T-helper 2 cell treated with Interferon-gamma antibody and Interleukin-4, amounts not matched to agents 5 μg/mL and 100 μg/mL, for 36 hours (primary cell): ENCODE results near the gene RASL11B.

Source experiments
- DNase-seq: peaks from one replicate; pipeline ENCODE4 v3.0.0; 2021; ENCODE audit warnings: low spot score
- H3K27ac Mint-ChIP-seq: one replicate; pipeline ENCODE4 v1.8.0; 2021; ENCODE audit warnings: mild to moderate bottlenecking, mixed read lengths
- H3K27me3 Mint-ChIP-seq: one replicate; pipeline ENCODE4 v1.8.0; 2021; ENCODE audit warnings: low read depth, mixed read lengths
- H3K36me3 Mint-ChIP-seq: one replicate; pipeline ENCODE4 v1.8.0; 2021; ENCODE audit warnings: low read depth, mixed read lengths
- H3K4me1 Mint-ChIP-seq: one replicate; pipeline ENCODE4 v1.8.0; 2021; ENCODE audit warnings: low read depth, mixed read lengths
- H3K4me3 Mint-ChIP-seq: one replicate; pipeline ENCODE4 v1.8.0; 2022; ENCODE audit warnings: mild to moderate bottlenecking, moderate library complexity, mixed read lengths
- H3K9me3 Mint-ChIP-seq: one replicate; pipeline ENCODE4 v1.8.0; 2021; ENCODE audit warnings: mixed read lengths

The RASL11B gene

GRCh38 chr4:52873861-52874343 is 11.8 kb downstream of the RASL11B start:
- Mint-ChIP-seq H3K27ac (no peak overlapping the region), H3K4me3 (no peak overlapping the region), H3K36me3 (peaks cover 2% of the 10 kb centered on the region), H3K9me3 (no peaks in the 10 kb centered on the region), H3K27me3 (no peaks in the 10 kb centered on the region), H3K4me1 (peaks cover 5% of the 10 kb centered on the region)
- no peak for DNase-seq

- DNase-seq = no peak
- Mint-ChIP-seq H3K36me3 (peaks cover 2% of the 10 kb centered on the region), H3K4me1 (peaks cover 5% of the 10 kb centered on the region), H3K9me3 (no peaks in the 10 kb centered on the region), H3K27ac (no peak overlapping the region), H3K4me3 (no peak overlapping the region), H3K27me3 (no peaks in the 10 kb centered on the region)
Measured at GRCh38 chr4:52874948-52875347, 12.8 kb downstream of the RASL11B start.

- Mint-ChIP-seq H3K27ac (no peak overlapping the region), H3K4me1 (peaks cover 5% of the 10 kb centered on the region), H3K27me3 (no peaks in the 10 kb centered on the region), H3K4me3 (no peak overlapping the region), H3K36me3 (peaks cover 2% of the 10 kb centered on the region), H3K9me3 (no peaks in the 10 kb centered on the region)
- DNase-seq = no peak
Measured at GRCh38 chr4:52876069-52876468, 14.0 kb downstream of the RASL11B start.

GRCh38 chr4:52877036-52877435 is 14.9 kb downstream of the RASL11B start:
- Mint-ChIP-seq H3K27me3 (no peaks in the 10 kb centered on the region), H3K27ac (no peak overlapping the region), H3K9me3 (no peaks in the 10 kb centered on the region), H3K4me3 (no peak overlapping the region), H3K4me1 (peaks cover 5% of the 10 kb centered on the region), H3K36me3 (peaks cover 2% of the 10 kb centered on the region)
- DNase-seq = no peak

- H3K4me3 Mint-ChIP-seq = no peak overlapping the region
- peaks cover 2% of the 10 kb centered on the region for H3K36me3 Mint-ChIP-seq
- no peaks in the 10 kb centered on the region for H3K27me3 Mint-ChIP-seq
Measured at GRCh38 chr4:52877694-52878093, 15.6 kb downstream of the RASL11B start.

GRCh38 chr4:52879471-52879870 is 17.4 kb downstream of the RASL11B start:
- peaks cover 2% of the 10 kb centered on the region for H3K36me3 Mint-ChIP-seq
- no peaks in the 10 kb centered on the region for H3K9me3 Mint-ChIP-seq
- H3K4me1 Mint-ChIP-seq = peaks cover 5% of the 10 kb centered on the region
- no peak overlapping the region for H3K4me3 Mint-ChIP-seq
- DNase-seq = no peak
- H3K27ac Mint-ChIP-seq = no peak overlapping the region
- no peaks in the 10 kb centered on the region for H3K27me3 Mint-ChIP-seq

More at GRCh38 chr4:52877694-52878093, 15.6 kb downstream of the RASL11B start:
- no peak overlapping the region for H3K27ac Mint-ChIP-seq
- no peak for DNase-seq
- H3K9me3 Mint-ChIP-seq = no peaks in the 10 kb centered on the region
- H3K4me1 Mint-ChIP-seq = peaks cover 5% of the 10 kb centered on the region

- no peak for DNase-seq
- no peaks in the 10 kb centered on the region for H3K9me3 Mint-ChIP-seq
- peaks cover 7% of the 10 kb centered on the region for H3K36me3 Mint-ChIP-seq
- H3K4me1 Mint-ChIP-seq = peaks cover 2% of the 10 kb centered on the region
- no peak overlapping the region for H3K27ac Mint-ChIP-seq
- H3K27me3 Mint-ChIP-seq = no peaks in the 10 kb centered on the region
- no peak overlapping the region for H3K4me3 Mint-ChIP-seq
Measured at GRCh38 chr4:52880994-52881393, 18.9 kb downstream of the RASL11B start.

- Mint-ChIP-seq H3K27me3 (no peaks in the 10 kb centered on the region), H3K36me3 (peaks cover 9% of the 10 kb centered on the region), H3K4me3 (no peak overlapping the region), H3K4me1 (no peaks in the 10 kb centered on the region), H3K27ac (no peak overlapping the region), H3K9me3 (no peaks in the 10 kb centered on the region)
- DNase-seq = no peak
Measured at GRCh38 chr4:52883183-52883621, 21.1 kb downstream of the RASL11B start.

GRCh38 chr4:52883707-52884669 is 21.9 kb downstream of the RASL11B start:
- Mint-ChIP-seq H3K27ac (no peak overlapping the region), H3K4me1 (no peaks in the 10 kb centered on the region), H3K27me3 (no peaks in the 10 kb centered on the region), H3K9me3 (peaks cover 7% of the 10 kb centered on the region), H3K36me3 (peaks cover 9% of the 10 kb centered on the region), H3K4me3 (no peak overlapping the region)
- no peak for DNase-seq

GRCh38 chr4:52884994-52885393 is 22.9 kb downstream of the RASL11B start:
- Mint-ChIP-seq H3K9me3 (peaks cover 7% of the 10 kb centered on the region), H3K4me3 (no peak overlapping the region), H3K4me1 (peaks cover 2% of the 10 kb centered on the region), H3K36me3 (peaks cover 11% of the 10 kb centered on the region), H3K27ac (no peak overlapping the region), H3K27me3 (no peaks in the 10 kb centered on the region)
- DNase-seq = no peak

- Mint-ChIP-seq H3K4me1 (peaks cover 2% of the 10 kb centered on the region), H3K36me3 (peaks cover 9% of the 10 kb centered on the region), H3K27ac (no peak overlapping the region), H3K4me3 (no peak overlapping the region), H3K27me3 (no peaks in the 10 kb centered on the region), H3K9me3 (peaks cover 7% of the 10 kb centered on the region)
- no peak for DNase-seq
Measured at GRCh38 chr4:52889354-52889753, 27.2 kb downstream of the RASL11B start.

GRCh38 chr4:52889778-52890520 is 27.8 kb downstream of the RASL11B start:
- Mint-ChIP-seq H3K27me3 (no peaks in the 10 kb centered on the region), H3K4me1 (peaks cover 2% of the 10 kb centered on the region), H3K36me3 (peaks cover 9% of the 10 kb centered on the region), H3K9me3 (peaks cover 7% of the 10 kb centered on the region), H3K4me3 (no peak overlapping the region), H3K27ac (no peak overlapping the region)
- no peak for DNase-seq

GRCh38 chr4:52890521-52890791 is 28.3 kb downstream of the RASL11B start:
- Mint-ChIP-seq H3K27ac (no peak overlapping the region), H3K4me1 (peaks cover 2% of the 10 kb centered on the region), H3K9me3 (peaks cover 7% of the 10 kb centered on the region), H3K4me3 (no peak overlapping the region), H3K27me3 (no peaks in the 10 kb centered on the region), H3K36me3 (peaks cover 6% of the 10 kb centered on the region)
- DNase-seq = no peak

GRCh38 chr4:52891743-52892142 is 29.6 kb downstream of the RASL11B start:
- H3K9me3 Mint-ChIP-seq = peaks cover 7% of the 10 kb centered on the region
- no peak overlapping the region for H3K4me3 Mint-ChIP-seq
- H3K4me1 Mint-ChIP-seq = peaks cover 2% of the 10 kb centered on the region
- no peak overlapping the region for H3K27ac Mint-ChIP-seq
- DNase-seq = no peak
- H3K36me3 Mint-ChIP-seq = peaks cover 3% of the 10 kb centered on the region
- no peaks in the 10 kb centered on the region for H3K27me3 Mint-ChIP-seq
